PC-9 (cell line): ENCODE data around the gene AKT1.

Source experiments
- EZH2 ChIP-seq: fragments of 200-600 bp; sonication (generic); IDR thresholded peaks from 2 replicates; pipeline ENCODE4 v1.8.0; 2017; ENCODE audit warnings: antibody characterized with exemption, low read depth
- TF ChIP-seq, protein P1 (sequence below): fragments of 200-600 bp; sonication (generic); conservative IDR thresholded peaks from 2 replicates; pipeline ENCODE4 v1.6.1; 2017; ENCODE audit warnings: mixed run types, antibody characterized with exemption, mild to moderate bottlenecking, moderate library complexity

DNA sequence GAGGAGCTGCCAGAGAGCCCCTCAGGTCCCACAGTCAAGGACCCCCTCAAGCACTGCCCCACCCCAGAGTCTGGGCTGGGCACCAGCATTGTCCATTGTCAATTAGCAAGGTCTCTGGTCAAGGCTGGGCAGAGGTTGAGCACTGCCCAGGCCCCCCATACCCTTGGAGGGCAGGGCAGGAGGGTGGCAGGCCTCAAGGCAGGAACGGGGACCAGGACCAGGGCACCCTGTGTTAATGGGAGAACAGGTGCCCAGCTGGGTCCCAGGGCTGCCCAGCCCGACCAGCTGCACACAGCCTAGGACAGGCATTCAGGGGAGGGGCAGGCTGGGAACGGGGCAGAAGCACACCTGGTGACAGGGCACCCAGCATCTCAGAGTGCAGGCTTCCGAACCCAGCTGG lies 24.2 kb downstream of the AKT1 start:
- TF ChIP-seq, protein P1, sequence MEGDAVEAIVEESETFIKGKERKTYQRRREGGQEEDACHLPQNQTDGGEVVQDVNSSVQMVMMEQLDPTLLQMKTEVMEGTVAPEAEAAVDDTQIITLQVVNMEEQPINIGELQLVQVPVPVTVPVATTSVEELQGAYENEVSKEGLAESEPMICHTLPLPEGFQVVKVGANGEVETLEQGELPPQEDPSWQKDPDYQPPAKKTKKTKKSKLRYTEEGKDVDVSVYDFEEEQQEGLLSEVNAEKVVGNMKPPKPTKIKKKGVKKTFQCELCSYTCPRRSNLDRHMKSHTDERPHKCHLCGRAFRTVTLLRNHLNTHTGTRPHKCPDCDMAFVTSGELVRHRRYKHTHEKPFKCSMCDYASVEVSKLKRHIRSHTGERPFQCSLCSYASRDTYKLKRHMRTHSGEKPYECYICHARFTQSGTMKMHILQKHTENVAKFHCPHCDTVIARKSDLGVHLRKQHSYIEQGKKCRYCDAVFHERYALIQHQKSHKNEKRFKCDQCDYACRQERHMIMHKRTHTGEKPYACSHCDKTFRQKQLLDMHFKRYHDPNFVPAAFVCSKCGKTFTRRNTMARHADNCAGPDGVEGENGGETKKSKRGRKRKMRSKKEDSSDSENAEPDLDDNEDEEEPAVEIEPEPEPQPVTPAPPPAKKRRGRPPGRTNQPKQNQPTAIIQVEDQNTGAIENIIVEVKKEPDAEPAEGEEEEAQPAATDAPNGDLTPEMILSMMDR: no peak
- TF ChIP-seq EZH2: no peak
